Activated CD4-positive, alpha-beta T cell treated with anti-CD3 and anti-CD28 coated beads, Interleukin-2, amount 50 U/mL, for 24 hours (primary cell): ENCODE data around the gene RBMS3.
"Not testable (repeated sequence)": the region's sequence is repeated elsewhere in the genome, so short reads cannot be mapped to it uniquely, and the experiment has no call there.

Source experiments
- DNase-seq, 2 donors: peaks; one replicate each; pipeline ENCODE4 v3.0.0-alpha.2; 2020; ENCODE audit warnings: low read depth in 1 of 2, low spot score in 1 of 2

Gene RBMS3

DNA sequence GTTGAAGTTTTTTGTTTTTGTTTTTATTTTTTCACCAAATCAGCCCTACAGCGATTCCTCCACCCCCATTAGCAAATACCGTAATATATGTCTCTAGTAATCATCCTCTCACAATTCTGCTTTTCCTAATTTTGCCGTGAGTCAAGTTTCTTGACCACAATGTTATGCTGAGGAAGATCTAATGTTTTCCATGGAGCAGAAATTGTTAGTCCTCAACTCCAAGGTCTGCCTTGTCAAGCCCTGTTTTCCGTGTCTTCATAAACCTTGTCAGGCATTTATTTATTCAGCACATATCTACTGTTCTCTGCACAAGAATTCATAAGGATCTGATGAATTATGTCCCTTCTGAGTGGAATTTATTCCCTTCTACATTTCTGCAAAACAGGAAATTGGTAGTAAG, 372.8 kb downstream of the RBMS3 start:
- no peak for DNase-seq

DNA sequence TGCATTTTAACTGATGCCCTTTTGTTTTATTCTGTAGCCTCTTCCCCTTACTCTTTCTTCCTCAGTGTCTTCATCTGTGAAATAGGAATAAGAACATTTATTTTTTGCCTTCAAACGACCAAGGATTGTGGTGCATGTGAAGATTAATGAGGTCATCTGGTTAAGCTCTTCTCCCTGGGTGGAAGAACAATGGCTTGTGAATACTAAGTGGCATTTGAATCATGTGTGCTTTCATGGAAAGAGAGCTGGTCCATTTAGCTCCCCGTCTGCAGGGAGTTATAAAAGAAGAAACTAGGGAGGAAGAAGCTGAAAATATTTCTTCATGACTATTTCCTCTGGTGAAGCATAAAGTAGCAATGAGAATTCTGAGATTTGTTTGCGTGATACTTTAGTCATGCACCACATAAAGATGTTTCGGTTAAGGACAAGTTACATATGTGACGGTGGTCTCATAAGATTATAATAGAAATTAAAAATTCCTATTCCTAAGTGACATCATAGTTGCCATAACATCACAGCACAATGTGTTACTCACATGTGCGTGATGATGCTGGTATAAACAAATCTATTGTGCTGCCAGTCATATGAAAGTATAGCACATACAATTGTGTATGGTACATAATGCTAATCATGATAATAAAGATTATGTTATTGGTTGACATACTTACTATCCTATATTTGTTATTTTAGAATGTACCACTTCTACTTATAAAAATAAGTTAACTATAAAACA, 374.3 kb downstream of the RBMS3 start:
- DNase-seq, result no peak

DNA sequence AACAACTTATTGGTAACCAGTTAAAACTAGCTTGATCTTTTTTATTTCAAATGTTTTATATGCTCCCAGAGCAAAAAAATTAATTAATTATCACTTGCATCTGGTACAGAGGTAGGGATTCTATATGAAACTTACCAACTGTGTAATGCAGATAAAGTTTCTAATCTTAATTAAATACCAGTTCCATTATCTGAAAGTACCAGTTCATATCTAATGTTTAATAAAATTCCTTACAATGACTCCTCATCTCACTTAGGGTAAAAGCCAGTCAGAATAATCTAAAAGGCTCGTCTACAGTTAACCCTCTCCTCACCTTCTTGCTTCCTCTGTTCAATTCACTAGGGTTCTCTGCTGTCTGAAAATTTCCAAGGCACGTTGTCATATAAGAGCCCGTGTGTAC, 384.8 kb downstream of the RBMS3 start:
- no peak for DNase-seq

DNA sequence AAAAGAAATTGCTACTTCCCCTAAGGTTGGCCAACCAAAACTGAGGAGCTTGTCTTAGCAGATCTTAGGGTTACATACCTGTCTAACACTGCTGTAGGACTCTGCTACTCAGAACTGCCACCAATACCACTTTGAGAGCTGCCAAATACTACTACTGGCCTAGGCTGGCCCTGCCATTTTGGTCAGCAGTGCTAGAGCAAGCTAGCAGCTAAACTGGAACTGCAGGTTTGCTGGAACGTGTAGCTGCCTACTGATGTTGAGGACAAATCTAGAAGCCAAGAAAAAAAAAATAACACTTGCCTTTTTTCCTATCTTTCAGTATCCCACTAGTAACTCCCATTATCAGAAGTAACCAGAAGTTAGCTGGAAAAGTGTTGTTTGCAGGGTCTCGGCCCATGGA, 387.4 kb downstream of the RBMS3 start:
- no peak for DNase-seq

DNA sequence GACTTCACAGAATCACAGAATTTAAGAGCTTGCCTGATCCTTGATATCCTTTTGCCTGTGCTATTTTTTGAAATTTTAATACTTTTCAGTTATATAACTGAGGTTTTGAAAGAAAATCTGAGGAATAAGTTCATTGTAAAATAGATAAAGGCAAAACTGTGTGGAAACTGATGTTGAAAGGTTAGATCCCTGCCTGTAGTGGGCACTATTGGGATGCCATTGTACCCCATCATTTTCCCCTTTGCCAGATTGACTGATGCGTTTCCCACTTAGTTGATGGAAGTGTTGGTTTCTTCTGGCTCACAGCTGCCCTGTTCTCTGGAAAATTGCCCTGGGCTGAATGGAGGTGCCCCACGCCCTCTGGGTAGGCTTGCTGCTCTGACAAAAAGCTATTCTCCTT, 387.9 kb downstream of the RBMS3 start:
- no peak for DNase-seq

DNA sequence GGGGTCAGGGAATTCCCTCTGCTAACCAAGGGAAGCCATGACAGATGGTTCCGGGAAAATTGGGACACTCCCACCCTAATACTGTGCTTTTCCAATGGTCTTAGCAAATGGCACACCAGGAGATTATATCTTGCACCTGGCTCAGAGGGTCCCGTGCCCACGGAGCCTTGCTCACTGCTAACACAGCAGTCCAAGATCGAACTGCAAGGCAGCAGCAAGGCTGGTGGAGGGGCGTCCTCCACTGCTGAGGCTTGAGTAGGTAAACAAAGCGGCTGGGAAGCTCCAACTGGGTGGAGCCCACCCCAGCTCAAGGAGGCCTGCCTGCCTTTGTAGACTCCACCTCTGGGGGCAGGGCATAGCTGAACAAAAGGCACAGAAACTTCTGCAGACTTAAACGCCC, 389.6 kb downstream of the RBMS3 start:
- not testable (repeated sequence) for DNase-seq

DNA sequence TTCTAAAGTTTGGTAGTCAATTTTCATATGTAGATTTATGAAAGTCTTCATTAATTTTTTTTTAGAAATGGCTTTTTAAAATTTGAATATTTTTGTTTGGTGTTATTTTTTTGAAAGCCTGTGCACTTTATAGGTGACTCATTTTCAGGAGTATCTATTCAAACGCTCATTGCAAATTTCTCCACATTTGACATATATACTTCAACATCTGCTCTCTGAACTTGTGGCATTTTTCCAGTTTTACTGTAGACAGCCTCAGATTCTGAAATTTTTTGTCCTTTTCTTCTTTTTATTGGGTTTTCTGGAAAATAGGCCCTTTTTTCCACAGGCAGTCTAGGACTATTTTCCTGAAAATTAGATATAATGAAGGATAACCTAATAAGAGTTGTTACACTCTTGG, 396.6 kb downstream of the RBMS3 start:
- no peak for DNase-seq

DNA sequence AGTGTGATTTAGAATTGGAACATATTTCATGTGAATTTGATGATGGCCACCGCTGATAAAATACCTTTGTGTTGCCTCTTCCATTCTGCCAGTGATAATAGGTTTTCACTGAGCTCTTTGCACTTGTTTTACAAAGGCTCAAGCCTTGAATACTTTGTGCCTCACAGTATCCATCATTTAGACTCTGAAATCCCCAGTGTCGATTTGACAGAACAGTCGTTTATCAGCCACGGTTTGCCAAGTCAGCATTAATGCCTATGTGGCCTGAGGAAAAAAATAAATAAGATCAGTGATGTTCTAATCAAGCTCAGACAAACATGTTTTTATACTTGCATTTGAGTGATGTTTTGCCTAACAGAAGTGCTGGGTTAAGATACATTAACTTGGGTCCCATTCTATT, 399.1 kb downstream of the RBMS3 start:
- no peak for DNase-seq

DNA sequence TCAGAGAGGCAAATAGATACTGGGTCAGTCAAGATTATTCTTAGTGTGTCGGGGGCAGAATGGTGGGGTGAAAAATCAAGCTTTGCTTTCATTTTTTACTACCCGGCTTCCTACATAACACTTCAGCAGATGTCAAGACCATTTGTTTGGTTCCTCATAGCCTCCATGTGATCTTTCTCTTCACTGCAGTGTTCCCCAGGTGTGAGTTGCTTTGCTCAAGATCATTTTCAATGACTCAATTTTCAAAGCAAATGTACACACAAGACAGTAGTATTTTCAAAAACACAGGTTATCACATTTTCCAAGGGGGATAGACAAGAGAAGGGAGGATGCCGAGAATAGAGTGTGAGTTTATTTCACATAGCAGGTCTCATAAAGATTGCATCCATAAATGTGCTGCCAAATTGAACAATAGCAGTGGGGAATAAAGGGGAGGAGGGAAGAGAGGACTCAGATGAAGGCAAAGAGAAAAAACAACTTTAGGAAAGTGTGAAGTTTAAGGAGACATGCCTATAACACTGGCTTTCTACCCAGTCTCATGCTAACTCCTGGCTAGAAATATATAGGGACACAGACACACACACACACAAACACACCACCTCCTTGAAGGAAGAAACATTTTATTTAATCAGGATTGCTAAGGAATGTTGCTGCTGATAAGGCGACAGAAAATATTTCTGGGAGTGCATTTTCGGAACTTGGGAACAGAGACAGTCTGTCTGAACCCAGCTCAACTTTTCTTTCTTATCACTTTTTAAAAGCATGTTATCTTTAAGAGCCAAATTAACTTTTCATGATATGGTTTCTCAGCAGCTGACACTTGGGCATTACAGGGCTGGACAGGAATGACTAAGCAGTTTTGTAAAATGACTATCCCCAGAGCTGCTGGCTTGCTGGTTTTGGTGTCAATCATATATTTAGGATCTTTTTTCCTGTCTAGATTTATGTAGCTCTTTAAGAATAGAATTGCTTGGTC, 402.4 kb downstream of the RBMS3 start:
- no peak for DNase-seq

DNA sequence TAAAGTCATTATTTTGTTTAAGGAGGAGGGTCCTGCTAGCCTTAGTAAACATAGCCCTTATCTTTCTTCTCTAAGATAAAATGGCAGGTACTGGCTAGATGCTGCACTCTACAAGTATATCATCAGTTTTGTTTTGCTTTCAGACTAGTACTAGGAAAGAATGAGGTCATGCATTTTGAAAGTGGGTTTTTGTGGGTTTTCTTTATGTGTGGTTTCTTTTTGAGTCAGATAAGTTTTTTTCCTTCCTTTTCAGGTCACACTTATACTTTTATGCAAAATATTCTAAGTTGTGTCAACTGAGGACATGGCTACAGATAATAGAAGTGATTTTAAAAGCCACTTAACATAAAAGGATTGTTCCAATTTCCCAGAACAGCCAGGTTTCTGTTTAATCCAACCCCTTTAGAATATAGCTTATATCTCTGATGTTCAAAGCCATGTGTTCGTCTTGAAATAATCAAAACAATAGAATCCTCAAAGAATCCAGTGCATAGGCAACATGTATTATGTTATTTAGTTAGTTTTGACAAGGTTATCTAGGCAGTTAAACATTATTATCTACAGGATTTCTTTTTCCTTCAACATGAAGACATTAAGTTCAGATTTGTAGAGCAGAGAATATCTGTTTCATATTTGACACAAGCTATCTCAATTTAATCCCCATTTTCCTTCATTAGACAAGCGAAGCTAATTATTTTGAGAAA, 406.2 kb downstream of the RBMS3 start:
- DNase-seq, result no peak

DNA sequence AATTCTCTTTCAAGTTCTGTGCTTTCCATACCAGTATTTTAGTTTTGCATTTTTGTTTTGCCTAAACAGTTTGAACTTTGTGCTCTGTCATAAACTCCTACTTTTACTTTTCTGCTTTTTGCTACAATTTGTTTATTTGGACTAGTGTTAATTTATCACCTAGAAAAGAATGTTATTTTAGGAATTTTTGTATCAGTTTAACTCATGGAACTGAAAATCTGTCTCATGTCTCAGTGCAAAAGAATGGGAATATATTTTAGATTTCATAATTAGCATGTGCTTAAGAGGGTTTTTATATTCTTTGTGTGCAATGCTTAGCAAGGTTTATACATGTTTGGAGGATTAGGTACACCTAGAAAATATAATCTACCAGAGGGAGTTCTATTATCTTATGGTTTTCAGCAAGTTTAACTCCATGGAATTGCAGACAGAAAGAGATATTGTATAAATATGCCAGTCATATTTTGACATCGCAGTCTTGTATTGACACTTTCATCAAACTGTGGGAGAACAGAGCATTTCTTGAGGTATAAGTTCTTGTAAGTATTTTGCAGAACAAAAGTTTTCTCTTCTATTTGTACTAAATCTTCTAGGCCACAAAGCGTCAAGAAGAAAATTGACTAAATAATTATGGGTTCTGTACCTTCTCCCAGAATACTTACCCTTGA, 409.9 kb downstream of the RBMS3 start:
- no peak for DNase-seq

DNA sequence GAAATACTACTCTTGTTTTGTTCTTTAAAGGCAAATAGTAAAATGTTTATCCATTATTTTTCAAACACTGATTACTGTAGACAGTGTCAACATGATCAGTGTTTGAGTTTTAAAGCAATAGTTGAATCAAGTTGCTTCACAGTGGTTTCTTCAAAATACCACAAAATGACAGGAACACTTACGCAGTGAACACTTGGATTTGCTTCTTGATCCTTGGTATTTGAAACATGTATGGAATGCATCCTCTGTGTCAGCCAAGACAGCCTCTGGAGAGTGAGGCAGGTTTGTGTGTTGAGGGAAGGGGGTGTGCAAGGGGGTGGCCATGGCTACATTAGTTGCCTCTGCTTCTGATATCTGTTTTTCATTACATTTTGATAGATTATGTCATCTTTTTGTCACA, 413.0 kb downstream of the RBMS3 start:
- DNase-seq, result no peak

DNA sequence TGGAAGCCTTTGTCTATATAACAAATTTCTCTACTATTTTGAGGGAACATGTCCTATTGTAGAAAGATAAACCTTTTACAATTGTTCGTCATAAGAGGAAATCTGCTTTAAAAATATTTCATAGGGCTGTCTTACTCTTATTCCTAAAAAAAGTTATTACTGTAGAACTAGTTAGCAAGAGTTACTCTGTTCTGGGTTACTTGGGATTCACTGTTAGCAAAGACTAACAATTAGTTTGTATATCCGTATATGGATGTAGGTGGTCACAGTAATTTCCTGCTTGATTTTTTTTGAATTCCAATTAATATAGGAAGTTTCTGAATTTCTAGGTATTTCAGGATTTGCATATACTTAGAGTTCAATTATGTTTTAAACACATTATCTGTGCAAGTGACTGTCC, 413.5 kb downstream of the RBMS3 start:
- no peak for DNase-seq

DNA sequence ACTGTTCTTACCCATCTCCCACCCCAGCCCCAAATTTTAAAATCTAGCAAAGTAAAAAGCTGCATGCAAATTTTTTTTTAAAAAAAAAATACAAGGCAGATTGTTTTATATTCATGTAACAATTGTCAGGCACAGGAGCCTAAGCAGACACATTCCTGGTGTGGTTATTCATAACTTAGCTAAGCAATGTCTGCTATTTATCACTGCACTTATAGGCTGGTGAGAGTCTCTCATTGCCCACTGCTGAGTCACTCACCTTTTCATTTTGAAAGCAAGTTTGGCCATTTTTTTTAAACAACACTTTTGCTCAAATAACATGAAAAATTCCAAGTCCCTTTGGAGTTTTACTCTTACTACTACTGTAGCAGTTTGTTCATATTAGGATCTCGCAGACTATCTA, 413.9 kb downstream of the RBMS3 start:
- DNase-seq, result no peak

DNA sequence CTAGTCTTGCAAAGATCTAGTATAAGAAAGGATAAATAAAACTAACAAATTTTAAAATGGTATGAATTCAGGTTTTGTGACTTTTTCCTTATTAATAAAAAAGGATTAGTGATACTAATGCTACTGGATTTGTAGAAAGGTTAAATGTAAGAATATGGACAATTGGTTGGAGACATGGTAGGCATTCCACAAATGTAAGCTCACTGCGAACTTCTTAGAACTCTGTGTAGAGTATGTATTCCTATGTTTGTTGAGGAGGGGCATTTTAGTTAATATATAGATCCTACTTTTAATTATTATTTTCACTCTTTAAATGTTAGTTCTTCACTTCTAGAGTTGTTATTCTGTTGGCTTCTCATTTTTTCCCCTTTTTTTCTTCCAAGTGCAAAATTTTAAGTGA, 414.3 kb downstream of the RBMS3 start:
- no peak for DNase-seq

DNA sequence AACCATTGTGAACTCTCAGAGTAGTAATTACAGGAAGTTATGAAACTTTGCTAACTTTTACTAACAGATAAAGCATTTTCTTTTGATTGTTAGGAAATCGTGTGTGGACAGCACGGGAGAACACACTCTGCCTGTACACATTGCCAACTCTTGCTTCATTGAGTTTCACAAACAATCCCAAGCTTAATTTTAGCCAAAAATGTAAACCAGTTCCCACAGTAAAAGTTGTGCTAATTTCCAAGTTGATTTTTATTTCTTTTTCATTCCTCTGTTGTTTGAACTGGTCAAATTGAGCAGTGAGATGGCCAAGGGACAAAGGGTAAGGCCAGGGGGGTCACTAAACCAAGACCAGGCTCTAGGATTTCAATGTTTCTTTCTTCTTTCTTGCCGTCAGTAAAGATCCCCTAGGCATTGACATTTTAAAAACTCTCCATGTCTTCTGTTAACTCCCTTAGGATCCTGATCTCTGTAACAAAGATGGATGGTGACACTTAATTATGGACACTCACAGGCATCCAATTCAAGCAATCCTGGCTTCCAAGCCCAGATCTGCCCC, 414.9 kb downstream of the RBMS3 start:
- no peak for DNase-seq

DNA sequence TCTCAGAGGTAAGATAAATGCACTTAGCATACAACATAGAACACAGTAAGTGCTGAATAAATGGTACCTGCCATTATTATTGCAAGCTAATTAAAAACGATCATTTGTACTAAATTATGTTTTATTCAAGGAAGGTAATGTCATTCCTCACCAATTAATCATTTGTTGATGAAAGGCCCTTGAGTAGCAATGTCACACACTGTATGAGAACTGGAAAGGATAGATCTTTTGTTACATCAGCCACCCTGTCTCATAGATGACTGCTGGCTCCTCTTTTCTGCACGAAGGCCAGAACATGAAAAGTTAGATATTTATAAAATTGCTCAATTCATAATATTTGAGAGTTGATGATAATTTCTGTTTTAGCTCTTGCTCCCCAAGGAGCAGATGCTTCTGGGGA, 415.4 kb downstream of the RBMS3 start:
- no peak for DNase-seq

DNA sequence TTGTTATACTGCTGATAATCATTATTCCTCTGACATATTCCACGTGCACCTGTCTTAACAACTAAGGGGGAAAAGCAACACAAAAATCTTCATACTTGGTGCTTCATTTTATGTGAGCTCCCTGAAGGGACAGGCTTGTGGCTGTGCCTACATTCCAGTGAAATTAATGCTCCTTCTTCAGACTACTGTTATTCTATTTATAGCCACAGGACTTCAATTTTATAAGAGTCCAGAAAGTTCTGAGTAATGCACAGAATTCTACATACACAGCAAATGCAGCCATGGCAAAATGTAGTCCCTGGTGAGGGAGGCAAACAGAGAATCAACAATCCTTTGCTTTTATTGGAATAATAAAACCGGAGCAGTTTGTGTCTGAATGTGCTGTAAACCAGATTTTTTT, 417.1 kb downstream of the RBMS3 start:
- no peak for DNase-seq

DNA sequence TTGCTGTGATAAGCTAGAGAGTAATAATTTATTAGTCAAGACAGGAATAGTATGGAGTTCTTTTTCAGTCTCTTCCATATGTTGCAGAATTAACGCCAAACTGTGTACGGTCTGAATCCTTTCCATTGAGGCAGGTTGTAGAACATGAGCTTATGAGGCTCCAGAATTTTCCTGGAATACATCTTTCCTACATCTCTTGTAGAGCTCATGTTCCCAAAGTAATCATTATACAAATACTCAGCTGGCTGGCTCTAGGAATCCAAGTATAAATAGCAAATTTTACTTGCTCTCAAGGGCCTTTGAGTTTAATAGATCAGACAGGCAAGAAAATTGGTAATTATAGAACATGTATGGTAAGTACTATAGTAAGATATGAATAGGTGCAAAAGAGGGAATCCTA, 419.4 kb downstream of the RBMS3 start:
- DNase-seq, result no peak

DNA sequence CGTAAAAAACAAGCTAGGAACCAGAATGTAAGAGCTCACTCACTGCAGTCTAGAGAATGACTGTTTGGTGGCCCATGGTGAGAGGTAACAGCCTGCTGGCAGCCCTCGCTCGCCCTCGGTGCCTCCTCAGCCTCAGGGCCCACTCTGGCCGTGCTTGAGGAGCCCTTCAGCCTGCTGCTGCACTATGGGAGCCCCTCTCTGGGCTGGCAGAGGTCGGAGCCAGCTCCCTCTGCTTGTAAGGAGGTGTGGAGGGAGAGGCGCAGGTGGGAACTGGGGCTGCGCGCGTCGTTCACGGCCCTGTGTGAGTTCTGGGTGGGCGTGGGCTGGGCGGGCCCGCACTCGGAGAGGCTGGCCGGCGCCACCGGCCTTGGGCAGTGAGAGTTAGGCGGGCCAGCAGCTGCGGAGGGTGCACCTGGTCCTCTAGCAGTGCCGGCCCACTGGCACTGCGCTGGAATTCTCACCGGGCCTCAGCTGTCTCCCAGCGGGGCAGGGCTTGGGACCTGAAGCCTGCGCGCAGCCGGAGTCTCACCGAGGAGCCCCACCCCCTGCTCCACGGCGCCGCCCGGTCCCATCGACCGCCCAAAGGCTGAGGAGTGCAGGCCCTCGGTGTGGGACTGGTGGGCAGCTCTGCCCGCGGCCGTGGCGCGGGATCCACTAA, 420.6 kb downstream of the RBMS3 start:
- DNase-seq, result no peak
